ENCODE data around the gene KCNQ2. TPM values are rescaled to one million over a fixed set of nuclear protein-coding genes. Genes with fewer than 3 reads are reported as not detected.

The KCNQ2 gene
- total and polyA plus RNA-seq, 2 experiments from 2014 or later, result 68.5 to 92.4 TPM

GRCh38 chr20:63415647-63416391 is 56.6 kb downstream of the KCNQ2 start:
- peaks cover 9% of the 10 kb centered on the region for H3K4me1 Mint-ChIP-seq
- no peaks in the 10 kb centered on the region for H3K27me3 ChIP-seq (ENCODE audit: insufficient read depth)
- H3K36me3 Mint-ChIP-seq (ENCODE audit: low read depth), result no peaks in the 10 kb centered on the region
- no peak for ATAC-seq
- H3K4me2 ChIP-seq, result no peak overlapping the region
- no peak overlapping the region for H3K27ac Mint-ChIP-seq
- no peaks in the 10 kb centered on the region for H3K79me2 ChIP-seq (replicated peaks; ENCODE audit: insufficient read depth)
- H3K4me3 ChIP-seq, result no peak overlapping the region
- H3K9me3 Mint-ChIP-seq, result no peaks in the 10 kb centered on the region
- no peaks in the 10 kb centered on the region for H3K36me3 ChIP-seq (ENCODE audit: insufficient read depth)
- H3F3A ChIP-seq (replicated peaks; ENCODE audit: low read depth), result no peaks in the 10 kb centered on the region
- no peak overlapping the region for H3K27ac ChIP-seq (ENCODE audit: low read depth)
- H3K9me2 ChIP-seq (ENCODE audit: insufficient read depth), result no peaks in the 10 kb centered on the region
- H4K20me1 ChIP-seq (replicated peaks; ENCODE audit: insufficient read depth), result no peaks in the 10 kb centered on the region
- peaks cover 2% of the 10 kb centered on the region for H3K27me3 Mint-ChIP-seq (ENCODE audit: insufficient read depth, low read depth, poor library complexity)
- no peak for DNase-seq (ENCODE audit: low spot score)
- H3K4me1 ChIP-seq (ENCODE audit: insufficient read depth), result no peaks in the 10 kb centered on the region
- H2AFZ ChIP-seq, result no peak overlapping the region
- no peak overlapping the region for H3K4me3 Mint-ChIP-seq
- TF ChIP-seq CTCF (conservative IDR thresholded peaks at IDR 0.05; ENCODE audit: low read depth in 2 of 2) (no peak), JUNB (IDR thresholded peaks at IDR 0.05; ENCODE audit: unreplicated experiment) (no peak), REST (IDR thresholded peaks at IDR 0.05; ENCODE audit: unreplicated experiment) (no peak), EZH2 (IDR thresholded peaks at IDR 0.05; ENCODE audit: low read depth, unreplicated experiment) (no peak), CREB1 (CRISPR knock-in tag; IDR thresholded peaks at IDR 0.05; ENCODE audit: low read depth) (no peak), ZNF331 (CRISPR knock-in tag; IDR thresholded peaks at IDR 0.05; ENCODE audit: low read depth) (no peak), EZH2phosphoT487 (IDR thresholded peaks at IDR 0.05; ENCODE audit: unreplicated experiment) (no peak), NANOG (IDR thresholded peaks at IDR 0.05; ENCODE audit: borderline replicate concordance) (no peak), STAT1 (IDR thresholded peaks at IDR 0.05; ENCODE audit: unreplicated experiment) (no peak), POLR2AphosphoS5 (IDR thresholded peaks at IDR 0.05; ENCODE audit: low read depth) (no peak), ZNF114 (CRISPR knock-in tag; IDR thresholded peaks at IDR 0.05) (no peak)
- TF ChIP-seq, protein P1, sequence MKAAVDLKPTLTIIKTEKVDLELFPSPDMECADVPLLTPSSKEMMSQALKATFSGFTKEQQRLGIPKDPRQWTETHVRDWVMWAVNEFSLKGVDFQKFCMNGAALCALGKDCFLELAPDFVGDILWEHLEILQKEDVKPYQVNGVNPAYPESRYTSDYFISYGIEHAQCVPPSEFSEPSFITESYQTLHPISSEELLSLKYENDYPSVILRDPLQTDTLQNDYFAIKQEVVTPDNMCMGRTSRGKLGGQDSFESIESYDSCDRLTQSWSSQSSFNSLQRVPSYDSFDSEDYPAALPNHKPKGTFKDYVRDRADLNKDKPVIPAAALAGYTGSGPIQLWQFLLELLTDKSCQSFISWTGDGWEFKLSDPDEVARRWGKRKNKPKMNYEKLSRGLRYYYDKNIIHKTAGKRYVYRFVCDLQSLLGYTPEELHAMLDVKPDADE (IDR thresholded peaks at IDR 0.05), result no peak
- TF ChIP-seq, protein P2, sequence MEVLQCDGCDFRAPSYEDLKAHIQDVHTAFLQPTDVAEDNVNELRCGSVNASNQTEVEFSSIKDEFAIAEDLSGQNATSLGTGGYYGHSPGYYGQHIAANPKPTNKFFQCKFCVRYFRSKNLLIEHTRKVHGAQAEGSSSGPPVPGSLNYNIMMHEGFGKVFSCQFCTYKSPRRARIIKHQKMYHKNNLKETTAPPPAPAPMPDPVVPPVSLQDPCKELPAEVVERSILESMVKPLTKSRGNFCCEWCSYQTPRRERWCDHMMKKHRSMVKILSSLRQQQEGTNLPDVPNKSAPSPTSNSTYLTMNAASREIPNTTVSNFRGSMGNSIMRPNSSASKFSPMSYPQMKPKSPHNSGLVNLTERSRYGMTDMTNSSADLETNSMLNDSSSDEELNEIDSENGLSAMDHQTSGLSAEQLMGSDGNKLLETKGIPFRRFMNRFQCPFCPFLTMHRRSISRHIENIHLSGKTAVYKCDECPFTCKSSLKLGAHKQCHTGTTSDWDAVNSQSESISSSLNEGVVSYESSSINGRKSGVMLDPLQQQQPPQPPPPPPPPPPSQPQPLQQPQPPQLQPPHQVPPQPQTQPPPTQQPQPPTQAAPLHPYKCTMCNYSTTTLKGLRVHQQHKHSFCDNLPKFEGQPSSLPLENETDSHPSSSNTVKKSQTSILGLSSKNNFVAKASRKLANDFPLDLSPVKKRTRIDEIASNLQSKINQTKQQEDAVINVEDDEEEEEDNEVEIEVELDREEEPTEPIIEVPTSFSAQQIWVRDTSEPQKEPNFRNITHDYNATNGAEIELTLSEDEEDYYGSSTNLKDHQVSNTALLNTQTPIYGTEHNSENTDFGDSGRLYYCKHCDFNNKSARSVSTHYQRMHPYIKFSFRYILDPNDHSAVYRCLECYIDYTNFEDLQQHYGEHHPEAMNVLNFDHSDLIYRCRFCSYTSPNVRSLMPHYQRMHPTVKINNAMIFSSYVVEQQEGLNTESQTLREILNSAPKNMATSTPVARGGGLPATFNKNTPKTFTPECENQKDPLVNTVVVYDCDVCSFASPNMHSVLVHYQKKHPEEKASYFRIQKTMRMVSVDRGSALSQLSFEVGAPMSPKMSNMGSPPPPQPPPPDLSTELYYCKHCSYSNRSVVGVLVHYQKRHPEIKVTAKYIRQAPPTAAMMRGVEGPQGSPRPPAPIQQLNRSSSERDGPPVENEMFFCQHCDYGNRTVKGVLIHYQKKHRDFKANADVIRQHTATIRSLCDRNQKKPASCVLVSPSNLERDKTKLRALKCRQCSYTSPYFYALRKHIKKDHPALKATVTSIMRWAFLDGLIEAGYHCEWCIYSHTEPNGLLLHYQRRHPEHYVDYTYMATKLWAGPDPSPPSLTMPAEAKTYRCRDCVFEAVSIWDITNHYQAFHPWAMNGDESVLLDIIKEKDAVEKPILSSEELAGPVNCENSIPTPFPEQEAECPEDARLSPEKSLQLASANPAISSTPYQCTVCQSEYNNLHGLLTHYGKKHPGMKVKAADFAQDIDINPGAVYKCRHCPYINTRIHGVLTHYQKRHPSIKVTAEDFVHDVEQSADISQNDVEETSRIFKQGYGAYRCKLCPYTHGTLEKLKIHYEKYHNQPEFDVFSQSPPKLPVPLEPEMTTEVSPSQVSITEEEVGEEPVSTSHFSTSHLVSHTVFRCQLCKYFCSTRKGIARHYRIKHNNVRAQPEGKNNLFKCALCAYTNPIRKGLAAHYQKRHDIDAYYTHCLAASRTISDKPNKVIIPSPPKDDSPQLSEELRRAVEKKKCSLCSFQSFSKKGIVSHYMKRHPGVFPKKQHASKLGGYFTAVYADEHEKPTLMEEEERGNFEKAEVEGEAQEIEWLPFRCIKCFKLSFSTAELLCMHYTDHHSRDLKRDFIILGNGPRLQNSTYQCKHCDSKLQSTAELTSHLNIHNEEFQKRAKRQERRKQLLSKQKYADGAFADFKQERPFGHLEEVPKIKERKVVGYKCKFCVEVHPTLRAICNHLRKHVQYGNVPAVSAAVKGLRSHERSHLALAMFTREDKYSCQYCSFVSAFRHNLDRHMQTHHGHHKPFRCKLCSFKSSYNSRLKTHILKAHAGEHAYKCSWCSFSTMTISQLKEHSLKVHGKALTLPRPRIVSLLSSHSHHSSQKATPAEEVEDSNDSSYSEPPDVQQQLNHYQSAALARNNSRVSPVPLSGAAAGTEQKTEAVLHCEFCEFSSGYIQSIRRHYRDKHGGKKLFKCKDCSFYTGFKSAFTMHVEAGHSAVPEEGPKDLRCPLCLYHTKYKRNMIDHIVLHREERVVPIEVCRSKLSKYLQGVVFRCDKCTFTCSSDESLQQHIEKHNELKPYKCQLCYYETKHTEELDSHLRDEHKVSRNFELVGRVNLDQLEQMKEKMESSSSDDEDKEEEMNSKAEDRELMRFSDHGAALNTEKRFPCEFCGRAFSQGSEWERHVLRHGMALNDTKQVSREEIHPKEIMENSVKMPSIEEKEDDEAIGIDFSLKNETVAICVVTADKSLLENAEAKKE (CRISPR knock-in tag; IDR thresholded peaks at IDR 0.05), result no peak

Measured in GM23338 (cell line).